ENCODE results near the gene FBXW9.

DNA sequence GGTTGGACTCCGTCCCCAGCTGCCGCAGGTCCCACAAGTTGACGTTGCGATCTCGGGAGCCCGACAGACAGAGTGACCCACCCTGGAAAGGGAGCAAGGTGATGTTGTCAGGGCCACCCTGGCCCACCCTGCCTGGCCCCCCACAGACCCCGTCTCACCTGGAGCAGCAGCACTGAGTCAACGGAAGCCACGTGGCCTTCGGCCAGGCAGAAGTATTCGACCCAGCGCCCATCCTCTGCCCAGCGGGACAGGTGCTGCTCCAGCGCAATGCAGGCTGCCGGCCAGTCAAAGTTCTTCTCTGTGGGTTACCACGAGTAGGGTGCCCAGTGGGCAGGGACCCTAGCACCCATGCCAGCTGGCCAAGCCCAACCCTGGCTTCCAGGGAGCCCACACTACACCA lies 1.8 kb downstream of the FBXW9 start:
- TF ChIP-seq, protein P1, sequence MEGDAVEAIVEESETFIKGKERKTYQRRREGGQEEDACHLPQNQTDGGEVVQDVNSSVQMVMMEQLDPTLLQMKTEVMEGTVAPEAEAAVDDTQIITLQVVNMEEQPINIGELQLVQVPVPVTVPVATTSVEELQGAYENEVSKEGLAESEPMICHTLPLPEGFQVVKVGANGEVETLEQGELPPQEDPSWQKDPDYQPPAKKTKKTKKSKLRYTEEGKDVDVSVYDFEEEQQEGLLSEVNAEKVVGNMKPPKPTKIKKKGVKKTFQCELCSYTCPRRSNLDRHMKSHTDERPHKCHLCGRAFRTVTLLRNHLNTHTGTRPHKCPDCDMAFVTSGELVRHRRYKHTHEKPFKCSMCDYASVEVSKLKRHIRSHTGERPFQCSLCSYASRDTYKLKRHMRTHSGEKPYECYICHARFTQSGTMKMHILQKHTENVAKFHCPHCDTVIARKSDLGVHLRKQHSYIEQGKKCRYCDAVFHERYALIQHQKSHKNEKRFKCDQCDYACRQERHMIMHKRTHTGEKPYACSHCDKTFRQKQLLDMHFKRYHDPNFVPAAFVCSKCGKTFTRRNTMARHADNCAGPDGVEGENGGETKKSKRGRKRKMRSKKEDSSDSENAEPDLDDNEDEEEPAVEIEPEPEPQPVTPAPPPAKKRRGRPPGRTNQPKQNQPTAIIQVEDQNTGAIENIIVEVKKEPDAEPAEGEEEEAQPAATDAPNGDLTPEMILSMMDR (IDR thresholded peaks at IDR 0.05; ENCODE audit: low read depth, low read length) = no peak
- TF ChIP-seq POLR2A (IDR thresholded peaks at IDR 0.05; ENCODE audit: extremely low read depth, insufficient read length) = no peak
